Nephron progenitor cell (in vitro differentiated cells): ENCODE measurements around the gene FBXO38.
"Not testable (repeated sequence)": the region's sequence is repeated elsewhere in the genome, so short reads cannot be mapped to it uniquely, and the experiment has no call there.

Source experiments
- DNase-seq: peaks from one replicate; pipeline ENCODE4 v3.0.0; 2021
- H3K27ac Mint-ChIP-seq: 2 replicates; pipeline ENCODE4 v1.8.0; 2021; ENCODE audit warnings: mild to moderate bottlenecking, moderate library complexity, mixed read lengths
- H3K27me3 Mint-ChIP-seq: 2 replicates; pipeline ENCODE4 v1.8.0; 2021; ENCODE audit warnings: mild to moderate bottlenecking, low read depth, mixed read lengths; ENCODE audit not compliant: poor library complexity
- H3K36me3 Mint-ChIP-seq: 2 replicates; pipeline ENCODE4 v1.8.0; 2021; ENCODE audit warnings: low read depth, mixed read lengths
- H3K4me1 Mint-ChIP-seq: 2 replicates; pipeline ENCODE4 v1.8.0; 2021; ENCODE audit warnings: mixed read lengths
- H3K4me3 Mint-ChIP-seq: 2 replicates; pipeline ENCODE4 v1.8.0; 2021; ENCODE audit warnings: mild to moderate bottlenecking, moderate library complexity, mixed read lengths
- H3K9me3 Mint-ChIP-seq: 2 replicates; pipeline ENCODE4 v1.8.0; 2021; ENCODE audit warnings: mild to moderate bottlenecking, moderate library complexity, mixed read lengths
- TF ChIP-seq, protein P1 (sequence below): fragments of 200-600 bp; sonication (generic); IDR thresholded peaks from 2 replicates; pipeline ENCODE4 v1.5.0; 2021; ENCODE audit warnings: antibody characterized with exemption

The FBXO38 gene

GRCh38 chr5:148458036-148458888, 74.5 kb downstream of the FBXO38 start:
- no peaks in the 10 kb centered on the region for H3K4me1 Mint-ChIP-seq
- TF ChIP-seq, protein P1, sequence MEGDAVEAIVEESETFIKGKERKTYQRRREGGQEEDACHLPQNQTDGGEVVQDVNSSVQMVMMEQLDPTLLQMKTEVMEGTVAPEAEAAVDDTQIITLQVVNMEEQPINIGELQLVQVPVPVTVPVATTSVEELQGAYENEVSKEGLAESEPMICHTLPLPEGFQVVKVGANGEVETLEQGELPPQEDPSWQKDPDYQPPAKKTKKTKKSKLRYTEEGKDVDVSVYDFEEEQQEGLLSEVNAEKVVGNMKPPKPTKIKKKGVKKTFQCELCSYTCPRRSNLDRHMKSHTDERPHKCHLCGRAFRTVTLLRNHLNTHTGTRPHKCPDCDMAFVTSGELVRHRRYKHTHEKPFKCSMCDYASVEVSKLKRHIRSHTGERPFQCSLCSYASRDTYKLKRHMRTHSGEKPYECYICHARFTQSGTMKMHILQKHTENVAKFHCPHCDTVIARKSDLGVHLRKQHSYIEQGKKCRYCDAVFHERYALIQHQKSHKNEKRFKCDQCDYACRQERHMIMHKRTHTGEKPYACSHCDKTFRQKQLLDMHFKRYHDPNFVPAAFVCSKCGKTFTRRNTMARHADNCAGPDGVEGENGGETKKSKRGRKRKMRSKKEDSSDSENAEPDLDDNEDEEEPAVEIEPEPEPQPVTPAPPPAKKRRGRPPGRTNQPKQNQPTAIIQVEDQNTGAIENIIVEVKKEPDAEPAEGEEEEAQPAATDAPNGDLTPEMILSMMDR = no peak
- H3K36me3 Mint-ChIP-seq = no peaks in the 10 kb centered on the region
- no peak overlapping the region for H3K4me3 Mint-ChIP-seq
- H3K27ac Mint-ChIP-seq = no peak overlapping the region
- no peak for DNase-seq
- H3K9me3 Mint-ChIP-seq = no peaks in the 10 kb centered on the region
- H3K27me3 Mint-ChIP-seq = peaks cover 3% of the 10 kb centered on the region

DNA sequence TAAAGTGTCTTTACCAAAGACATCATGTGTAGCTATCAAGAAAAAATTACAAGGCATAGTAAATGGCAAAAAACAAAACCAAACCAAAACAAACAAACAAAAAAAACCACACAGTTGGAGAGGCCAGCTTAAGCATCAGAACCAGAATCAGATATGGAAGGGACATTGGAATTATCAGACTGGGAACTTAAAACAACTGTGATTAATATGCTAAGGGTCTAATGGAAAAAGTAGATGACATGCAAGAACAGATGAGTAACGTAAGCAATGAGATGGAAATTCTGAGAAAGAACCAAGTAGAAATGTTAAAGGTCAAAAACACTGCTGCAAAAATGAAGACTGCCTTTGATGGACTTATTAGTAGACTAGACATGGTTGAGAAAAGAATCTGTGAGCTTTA, 75.9 kb downstream of the FBXO38 start:
- Mint-ChIP-seq H3K4me3 (no peak overlapping the region), H3K27ac (no peak overlapping the region), H3K36me3 (no peaks in the 10 kb centered on the region), H3K4me1 (no peaks in the 10 kb centered on the region), H3K27me3 (peaks cover 3% of the 10 kb centered on the region), H3K9me3 (no peaks in the 10 kb centered on the region)
- DNase-seq = no peak
- TF ChIP-seq, protein P1 = no peak

- DNase-seq = no peak
- Mint-ChIP-seq H3K27me3 (no peaks in the 10 kb centered on the region), H3K4me1 (no peaks in the 10 kb centered on the region)
Observed at GRCh38 chr5:148465381-148466235, 81.8 kb downstream of the FBXO38 start.

GRCh38 chr5:148466236-148466580, 82.5 kb downstream of the FBXO38 start:
- TF ChIP-seq, protein P1 = no peak
- no peaks in the 10 kb centered on the region for H3K36me3 Mint-ChIP-seq
- H3K27ac Mint-ChIP-seq = no peak overlapping the region
- DNase-seq = no peak
- no peak overlapping the region for H3K4me3 Mint-ChIP-seq
- H3K4me1 Mint-ChIP-seq = no peaks in the 10 kb centered on the region
- H3K9me3 Mint-ChIP-seq = no peaks in the 10 kb centered on the region
- no peaks in the 10 kb centered on the region for H3K27me3 Mint-ChIP-seq

More at GRCh38 chr5:148465381-148466235, 81.8 kb downstream of the FBXO38 start:
- no peak overlapping the region for H3K27ac Mint-ChIP-seq
- no peaks in the 10 kb centered on the region for H3K9me3 Mint-ChIP-seq
- no peaks in the 10 kb centered on the region for H3K36me3 Mint-ChIP-seq
- TF ChIP-seq, protein P1 = no peak
- H3K4me3 Mint-ChIP-seq = no peak overlapping the region

DNA sequence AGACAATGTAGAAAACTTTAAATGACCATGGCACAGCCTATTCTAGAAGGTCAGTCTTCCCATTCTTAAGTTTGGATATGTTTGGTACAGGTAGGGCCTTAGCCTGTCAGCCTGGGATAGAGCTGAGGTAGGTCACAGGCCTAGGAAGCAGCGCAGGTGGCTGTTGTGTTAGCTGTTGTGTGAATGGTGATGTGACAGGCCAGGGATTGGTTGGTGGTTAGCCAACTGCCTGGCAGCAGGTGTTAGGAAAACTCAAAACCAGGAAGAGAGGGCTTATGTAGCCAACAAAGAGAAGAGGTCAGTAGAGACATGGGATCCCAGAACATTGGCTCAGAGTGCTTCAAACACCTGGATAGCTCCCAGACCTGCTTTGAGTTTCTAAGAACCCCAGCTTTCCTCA, 84.2 kb downstream of the FBXO38 start:
- Mint-ChIP-seq H3K27me3 (peaks cover 4% of the 10 kb centered on the region), H3K4me1 (no peaks in the 10 kb centered on the region), H3K4me3 (no peak overlapping the region), H3K9me3 (no peaks in the 10 kb centered on the region), H3K27ac (no peak overlapping the region), H3K36me3 (no peaks in the 10 kb centered on the region)
- TF ChIP-seq, protein P1 = no peak
- DNase-seq = no peak

- H3K4me1 Mint-ChIP-seq, H3K27ac Mint-ChIP-seq, H3K27me3 Mint-ChIP-seq, H3K9me3 Mint-ChIP-seq, H3K36me3 Mint-ChIP-seq, DNase-seq, H3K4me3 Mint-ChIP-seq: not testable (repeated sequence)
Observed at GRCh38 chr5:148468746-148469145, 85.0 kb downstream of the FBXO38 start.
